Lower lobe of right lung (tissue), 2 donors: ENCODE measurements around the gene BUD13. TPM values are rescaled to one million over a fixed set of nuclear protein-coding genes. Genes with fewer than 3 reads are reported as not detected.

ENCODE experiments used
- ATAC-seq, 2 donors: fragments of 200-7000 bp; cut with Tn5 transposase; one replicate each; pipeline ENCODE4 v1.9.1; 2020 to 2022; ENCODE audit warnings: mild to moderate bottlenecking in 2 of 2, moderate library complexity in 2 of 2
- DNase-seq: peaks from one replicate; pipeline ENCODE4 v3.0.0-alpha.2; 2020
- H3K27ac ChIP-seq: fragments of 200-600 bp; one replicate; pipeline ENCODE4 v1.8.0; 2022
- H3K27me3 ChIP-seq: fragments of 200-600 bp; one replicate; pipeline ENCODE4 v1.8.0; 2022; ENCODE audit warnings: low read depth
- H3K36me3 ChIP-seq: fragments of 200-600 bp; one replicate; pipeline ENCODE4 v1.8.0; 2022; ENCODE audit warnings: mild to moderate bottlenecking
- H3K4me1 ChIP-seq: fragments of 200-600 bp; one replicate; pipeline ENCODE4 v1.8.0; 2022
- H3K4me3 ChIP-seq: fragments of 200-600 bp; one replicate; pipeline ENCODE4 v1.8.0; 2022; ENCODE audit warnings: mild to moderate bottlenecking
- H3K9me3 ChIP-seq: fragments of 200-600 bp; one replicate; pipeline ENCODE4 v1.8.0; 2022
- CTCF ChIP-seq: fragments of 200-600 bp; IDR thresholded peaks from one replicate; pipeline ENCODE4 v1.8.0; 2022; ENCODE audit warnings: antibody characterized with exemption, mild to moderate bottlenecking
- intact Hi-C: fragments of 100-400 bp; cut with DNase I; formaldehyde crosslinking; loops from one replicate; pipeline ENCODE4 v1.11.0; 2022
- total RNA-seq: library from RNA; stranded (reverse); fragmentation: NEBNext Ultra II Directional; extraction: Animal tissue kit (Norgen Biotek cat#: 25700); gene quantifications from one replicate; pipeline ENCODE4 v1.2.1, GENCODE V29; 2021
- donor health status: DM: no; HTN: yes; CAD: no; lungs with severe emphysema.

Gene BUD13
- total RNA-seq, 1 donor from 2014 or later, result 15.8 TPM

DNA sequence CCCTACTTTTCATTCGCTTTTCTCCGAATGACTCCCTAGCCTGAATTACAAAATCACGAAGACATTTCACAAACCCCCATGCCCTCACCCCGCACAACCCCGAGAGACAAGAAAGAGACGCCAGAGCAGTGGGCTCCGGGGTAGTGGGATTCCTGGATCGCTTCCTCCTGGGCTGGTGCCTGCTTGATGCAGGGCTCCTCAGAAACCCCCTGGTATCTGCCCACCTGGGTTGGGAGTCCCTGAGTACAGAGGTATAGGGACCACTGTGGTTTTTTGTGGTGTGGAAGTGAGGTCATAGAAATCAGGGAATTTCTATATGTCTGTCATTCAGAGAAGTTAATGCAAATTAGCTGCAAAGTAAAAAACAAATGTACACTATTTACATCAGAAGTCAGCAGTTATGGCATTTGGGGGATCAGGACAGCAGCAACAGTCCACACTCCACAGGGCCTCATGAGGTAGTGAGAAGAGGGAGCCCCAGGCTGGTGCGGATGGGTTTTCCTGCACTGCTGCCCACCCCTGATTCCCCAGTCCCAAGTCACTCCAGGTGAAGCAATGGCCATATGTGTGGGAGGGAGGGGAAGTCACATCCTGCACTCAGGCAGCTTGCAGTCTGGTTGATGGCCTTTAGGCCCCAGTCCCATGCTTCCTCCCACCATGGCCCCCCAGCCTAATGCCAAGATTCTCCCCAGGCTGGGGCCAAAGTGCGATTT is 39.6 kb downstream of the BUD13 start:
- intact Hi-C loops, result no loop called here
- H3K9me3 ChIP-seq, result no peaks in the 10 kb centered on the region
- H3K4me1 ChIP-seq, result no peaks in the 10 kb centered on the region

DNA sequence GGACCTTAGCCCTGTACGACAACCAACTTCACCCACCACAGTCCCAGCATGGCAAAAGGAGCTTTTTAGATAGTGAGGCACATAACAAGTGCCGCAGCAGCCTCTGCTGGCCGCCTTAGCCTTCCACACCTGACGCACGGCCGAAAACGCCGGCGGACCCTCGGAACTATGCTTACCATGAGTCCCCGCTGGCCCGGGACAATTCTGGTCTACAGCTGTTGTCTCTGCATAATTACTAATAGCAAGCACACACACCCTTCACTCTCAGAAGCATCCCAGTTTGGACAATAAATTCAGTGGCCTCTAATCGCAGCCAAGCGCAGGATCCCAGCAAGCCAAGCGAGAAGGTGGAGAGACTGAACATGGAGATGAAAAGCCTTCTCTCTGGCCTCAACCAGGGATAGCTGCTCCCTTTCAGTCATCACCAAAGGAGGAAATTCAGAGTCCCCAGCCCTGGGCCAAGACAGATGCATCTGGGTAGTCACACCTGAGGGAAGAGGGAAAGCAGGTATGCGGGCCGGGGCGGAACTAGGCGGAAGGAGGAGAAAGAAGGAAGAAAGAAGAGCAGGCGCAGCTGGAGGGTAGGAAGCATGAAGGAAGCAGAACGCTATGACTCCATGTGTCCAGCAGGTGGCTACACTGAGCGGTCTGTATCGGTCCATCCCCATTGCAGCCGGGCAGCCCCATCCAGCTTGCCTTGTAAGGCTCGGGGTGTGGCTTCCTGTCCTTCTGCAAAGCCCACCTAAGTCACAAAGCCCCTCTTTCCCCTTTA is 40.3 kb downstream of the BUD13 start:
- no peak overlapping the region for H3K27ac ChIP-seq
- ATAC-seq (peak; percentile 87 to 90), DNase-seq (peak; percentile 68)
- TF ChIP-seq CTCF, result peak; percentile 77
- no peaks in the 10 kb centered on the region for H3K9me3 ChIP-seq
- H3K36me3 ChIP-seq, result no peaks in the 10 kb centered on the region
- H3K4me3 ChIP-seq, result no peak overlapping the region
- no peaks in the 10 kb centered on the region for H3K4me1 ChIP-seq
- H3K27me3 ChIP-seq, result peaks cover 14% of the 10 kb centered on the region
- intact Hi-C loops, result no loop called here

More for the DNA sequence above, 39.6 kb downstream of the BUD13 start:
- TF ChIP-seq CTCF, result no peak
- ATAC-seq (no peak), DNase-seq (no peak)
- peaks cover 14% of the 10 kb centered on the region for H3K27me3 ChIP-seq
- no peak overlapping the region for H3K4me3 ChIP-seq
- H3K36me3 ChIP-seq, result no peaks in the 10 kb centered on the region
- no peak overlapping the region for H3K27ac ChIP-seq

- Histone ChIP-seq H3K27me3 (peaks cover 14% of the 10 kb centered on the region), H3K36me3 (no peaks in the 10 kb centered on the region), H3K9me3 (no peaks in the 10 kb centered on the region), H3K4me1 (no peaks in the 10 kb centered on the region), H3K4me3 (no peak overlapping the region), H3K27ac (no peak overlapping the region)
- DNase-seq (no peak), ATAC-seq (no peak)
- TF ChIP-seq CTCF, result no peak
- intact Hi-C loops, result no loop called here
These were observed 41.0 kb downstream of the BUD13 start for GRCh38 chr11:116731821-116732220.

GRCh38 chr11:116731097-116731761 is 41.6 kb downstream of the BUD13 start:
- Histone ChIP-seq H3K4me3 (no peak overlapping the region), H3K4me1 (no peaks in the 10 kb centered on the region), H3K36me3 (no peaks in the 10 kb centered on the region), H3K27me3 (peaks cover 14% of the 10 kb centered on the region), H3K9me3 (no peaks in the 10 kb centered on the region), H3K27ac (no peak overlapping the region)
- no peak for TF ChIP-seq CTCF
- DNase-seq, result no peak
- intact Hi-C loops, result no loop called here
- ATAC-seq, result no peak

DNA sequence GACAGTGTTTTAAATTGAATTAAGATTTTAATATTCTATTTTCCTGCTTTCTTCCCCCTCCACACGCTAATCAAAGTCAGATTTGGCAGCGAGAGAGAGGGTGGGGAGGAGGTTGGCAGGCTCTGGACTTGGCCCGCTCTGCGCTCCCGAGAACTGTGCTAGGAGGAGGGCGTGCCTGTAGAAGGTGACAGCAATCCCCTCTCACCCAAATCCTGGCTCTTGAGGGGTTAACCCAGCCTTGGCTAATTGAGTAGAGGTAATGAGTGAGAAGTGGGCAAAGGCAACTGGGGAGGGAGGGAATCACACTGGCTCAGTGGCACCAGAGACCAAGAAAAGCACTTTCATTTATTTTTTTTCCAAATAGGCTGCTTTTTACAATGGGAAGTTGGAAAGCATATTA is 42.2 kb downstream of the BUD13 start:
- H3K9me3 ChIP-seq, result no peaks in the 10 kb centered on the region
- H3K4me1 ChIP-seq, result no peaks in the 10 kb centered on the region
- DNase-seq, result no peak
- no peaks in the 10 kb centered on the region for H3K36me3 ChIP-seq
- H3K27me3 ChIP-seq, result peaks cover 14% of the 10 kb centered on the region
- intact Hi-C loops, result no loop called here
- H3K4me3 ChIP-seq, result no peak overlapping the region
- no peak for TF ChIP-seq CTCF
- no peak for ATAC-seq
- H3K27ac ChIP-seq, result no peak overlapping the region
